Measurements from ENCODE around the gene LYVE1.

LYVE1 gene

GRCh38 chr11:10568486-10568941, at the start of gene LYVE1:
LYVE1 (minus strand) TSS chr11:10568665; CDS start chr11:10568532, 133 bp downstream.
- Histone ChIP-seq H3K4me3 (ENCODE audit: low read length in 2 of 2) (peak within 1 kb of the TSS in 1 of 2 donors; percentile 17), H3K36me3 (ENCODE audit: control insufficient read depth in 2 of 2, insufficient read depth in 2 of 2, low read length in 2 of 2) (no peaks in the 10 kb centered on the region), H3K9ac (ENCODE audit: low read length in 2 of 2) (no peak within 1 kb of the TSS), H3K9me3 (ENCODE audit: control insufficient read depth in 2 of 2, low read length in 2 of 2) (no peaks in the 10 kb centered on the region), H3K4me1 (ENCODE audit: control insufficient read depth, insufficient read depth, low read length) (peaks cover 6% of the 10 kb centered on the region), H3K27ac (ENCODE audit: low read length) (no peak within 1 kb of the TSS), H3K27me3 (ENCODE audit: control insufficient read depth in 1 of 2, insufficient read depth in 2 of 2, low read length in 2 of 2) (no peaks in the 10 kb centered on the region)

- no peaks in the 10 kb centered on the region for H3K9me3 ChIP-seq (ENCODE audit: control insufficient read depth in 2 of 2, low read length in 2 of 2)
- H3K9ac ChIP-seq (ENCODE audit: low read length in 2 of 2): peak overlapping the region in 1 of 2 donors; percentile 13
- peak overlapping the region; percentile 76 for H3K27ac ChIP-seq (ENCODE audit: low read length)
- peaks cover 17 to 20% of the 10 kb centered on the region in 2 donors for H3K36me3 ChIP-seq (ENCODE audit: control insufficient read depth in 2 of 2, insufficient read depth in 2 of 2, low read length in 2 of 2)
- H3K4me3 ChIP-seq (ENCODE audit: low read length in 2 of 2): no peak overlapping the region
- H3K4me1 ChIP-seq (ENCODE audit: control insufficient read depth, insufficient read depth, low read length): peaks cover 10% of the 10 kb centered on the region
- no peaks in the 10 kb centered on the region for H3K27me3 ChIP-seq (ENCODE audit: control insufficient read depth in 1 of 2, insufficient read depth in 2 of 2, low read length in 2 of 2)
Observed at GRCh38 chr11:10617551-10617950, 49.1 kb upstream of the LYVE1 start.

- H3K4me1 ChIP-seq (ENCODE audit: control insufficient read depth, insufficient read depth, low read length): peaks cover 4% of the 10 kb centered on the region
- H3K9me3 ChIP-seq (ENCODE audit: control insufficient read depth in 2 of 2, low read length in 2 of 2): no peaks in the 10 kb centered on the region
Observed at GRCh38 chr11:10611979-10612862, 43.8 kb upstream of the LYVE1 start.

DNA sequence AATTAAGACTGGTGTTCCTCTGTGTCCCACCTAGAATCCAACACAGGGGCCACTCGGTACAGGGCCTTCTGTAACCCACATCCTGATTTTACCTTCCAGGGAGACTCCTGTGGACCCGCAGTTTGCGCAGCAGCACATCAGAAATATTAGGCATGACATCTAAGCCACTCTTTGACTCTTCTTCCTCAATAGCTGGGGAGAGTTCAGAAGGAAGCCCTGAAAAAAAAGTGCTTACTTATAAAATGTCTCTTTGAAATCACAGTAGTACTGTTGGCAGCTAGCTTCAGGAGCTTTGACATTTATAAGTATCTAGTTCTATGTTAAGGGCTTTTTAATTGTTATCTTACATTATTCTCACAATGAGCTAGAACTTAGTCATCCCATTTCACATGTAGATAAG, 41.2 kb upstream of the LYVE1 start:
- H3K36me3 ChIP-seq (ENCODE audit: control insufficient read depth in 2 of 2, insufficient read depth in 2 of 2, low read length in 2 of 2): peaks cover 42 to 53% of the 10 kb centered on the region in 2 donors
- H3K9ac ChIP-seq (ENCODE audit: low read length in 2 of 2): no peak overlapping the region
- peaks cover 11% of the 10 kb centered on the region for H3K4me1 ChIP-seq (ENCODE audit: control insufficient read depth, insufficient read depth, low read length)
- H3K9me3 ChIP-seq (ENCODE audit: control insufficient read depth in 2 of 2, low read length in 2 of 2): no peaks in the 10 kb centered on the region
- no peak overlapping the region for H3K27ac ChIP-seq (ENCODE audit: low read length)
- no peaks in the 10 kb centered on the region for H3K27me3 ChIP-seq (ENCODE audit: control insufficient read depth in 1 of 2, insufficient read depth in 2 of 2, low read length in 2 of 2)
- no peak overlapping the region for H3K4me3 ChIP-seq (ENCODE audit: low read length in 2 of 2)

More at GRCh38 chr11:10611979-10612862, 43.8 kb upstream of the LYVE1 start:
- Histone ChIP-seq H3K27me3 (ENCODE audit: control insufficient read depth in 1 of 2, insufficient read depth in 2 of 2, low read length in 2 of 2) (no peaks in the 10 kb centered on the region), H3K9ac (ENCODE audit: low read length in 2 of 2) (no peak overlapping the region), H3K36me3 (ENCODE audit: control insufficient read depth in 2 of 2, insufficient read depth in 2 of 2, low read length in 2 of 2) (peaks cover 28 to 29% of the 10 kb centered on the region in 2 donors), H3K4me3 (ENCODE audit: low read length in 2 of 2) (no peak overlapping the region), H3K27ac (ENCODE audit: low read length) (peak overlapping the region; percentile 3)

- H3K4me1 ChIP-seq (ENCODE audit: control insufficient read depth, insufficient read depth, low read length): peaks cover 13% of the 10 kb centered on the region
- no peak overlapping the region for H3K4me3 ChIP-seq (ENCODE audit: low read length in 2 of 2)
- H3K27ac ChIP-seq (ENCODE audit: low read length): no peak overlapping the region
- no peaks in the 10 kb centered on the region for H3K9me3 ChIP-seq (ENCODE audit: control insufficient read depth in 2 of 2, low read length in 2 of 2)
- no peaks in the 10 kb centered on the region for H3K27me3 ChIP-seq (ENCODE audit: control insufficient read depth in 1 of 2, insufficient read depth in 2 of 2, low read length in 2 of 2)
- H3K9ac ChIP-seq (ENCODE audit: low read length in 2 of 2): no peak overlapping the region
- H3K36me3 ChIP-seq (ENCODE audit: control insufficient read depth in 2 of 2, insufficient read depth in 2 of 2, low read length in 2 of 2): peaks cover 48 to 63% of the 10 kb centered on the region in 2 donors
Observed at GRCh38 chr11:10608584-10608983, 40.1 kb upstream of the LYVE1 start.

DNA sequence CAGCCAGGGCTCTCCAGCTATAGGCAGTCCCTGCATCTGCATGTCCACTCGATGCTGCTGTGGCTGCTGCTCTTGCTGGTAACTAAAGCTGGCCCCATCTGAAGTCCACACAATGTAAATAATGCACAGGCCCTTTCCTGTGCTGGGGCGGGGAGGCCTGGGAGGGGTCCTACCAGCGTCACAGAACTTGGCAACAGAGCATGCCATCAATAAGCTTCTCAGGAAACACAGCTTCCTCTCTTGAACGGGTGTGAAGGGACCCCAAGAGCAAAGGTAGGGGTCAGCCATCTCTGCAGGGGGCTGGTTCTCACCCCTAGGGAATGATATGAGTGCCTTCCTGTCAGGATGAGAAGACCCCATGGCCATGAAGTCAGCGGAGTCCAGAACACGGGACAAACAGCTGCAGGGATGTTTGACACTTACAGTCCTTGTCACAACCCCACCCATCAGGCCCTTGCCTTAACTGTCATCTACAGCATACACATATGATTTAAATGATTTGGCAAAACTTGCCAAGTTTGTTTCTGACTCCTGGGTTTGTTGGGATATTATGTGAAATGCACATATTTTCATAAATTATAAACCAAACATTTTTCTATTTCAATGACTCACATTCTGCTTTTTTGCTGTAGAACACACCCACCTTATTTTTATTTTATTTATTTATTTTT, 39.1 kb upstream of the LYVE1 start:
- Histone ChIP-seq H3K4me3 (ENCODE audit: low read length in 2 of 2) (no peak overlapping the region), H3K9ac (ENCODE audit: low read length in 2 of 2) (no peak overlapping the region), H3K4me1 (ENCODE audit: control insufficient read depth, insufficient read depth, low read length) (peaks cover 13% of the 10 kb centered on the region), H3K9me3 (ENCODE audit: control insufficient read depth in 2 of 2, low read length in 2 of 2) (no peaks in the 10 kb centered on the region), H3K27ac (ENCODE audit: low read length) (peak overlapping the region; percentile 26), H3K36me3 (ENCODE audit: control insufficient read depth in 2 of 2, insufficient read depth in 2 of 2, low read length in 2 of 2) (peaks cover 57 to 67% of the 10 kb centered on the region in 2 donors), H3K27me3 (ENCODE audit: control insufficient read depth in 1 of 2, insufficient read depth in 2 of 2, low read length in 2 of 2) (no peaks in the 10 kb centered on the region)

GRCh38 chr11:10606536-10607208, 38.2 kb upstream of the LYVE1 start:
- Histone ChIP-seq H3K36me3 (ENCODE audit: control insufficient read depth in 2 of 2, insufficient read depth in 2 of 2, low read length in 2 of 2) (peaks cover 58 to 74% of the 10 kb centered on the region in 2 donors), H3K27me3 (ENCODE audit: control insufficient read depth in 1 of 2, insufficient read depth in 2 of 2, low read length in 2 of 2) (no peaks in the 10 kb centered on the region), H3K4me1 (ENCODE audit: control insufficient read depth, insufficient read depth, low read length) (peaks cover 13% of the 10 kb centered on the region), H3K27ac (ENCODE audit: low read length) (peak overlapping the region; percentile 26), H3K4me3 (ENCODE audit: low read length in 2 of 2) (no peak overlapping the region), H3K9me3 (ENCODE audit: control insufficient read depth in 2 of 2, low read length in 2 of 2) (no peaks in the 10 kb centered on the region), H3K9ac (ENCODE audit: low read length in 2 of 2) (no peak overlapping the region)

- H3K27me3 ChIP-seq (ENCODE audit: control insufficient read depth in 1 of 2, insufficient read depth in 2 of 2, low read length in 2 of 2): no peaks in the 10 kb centered on the region
- peak overlapping the region; percentile 26 for H3K27ac ChIP-seq (ENCODE audit: low read length)
- H3K9me3 ChIP-seq (ENCODE audit: control insufficient read depth in 2 of 2, low read length in 2 of 2): no peaks in the 10 kb centered on the region
- H3K4me1 ChIP-seq (ENCODE audit: control insufficient read depth, insufficient read depth, low read length): peaks cover 17% of the 10 kb centered on the region
- no peak overlapping the region for H3K4me3 ChIP-seq (ENCODE audit: low read length in 2 of 2)
- H3K36me3 ChIP-seq (ENCODE audit: control insufficient read depth in 2 of 2, insufficient read depth in 2 of 2, low read length in 2 of 2): peaks cover 65 to 81% of the 10 kb centered on the region in 2 donors
- no peak overlapping the region for H3K9ac ChIP-seq (ENCODE audit: low read length in 2 of 2)
Observed at GRCh38 chr11:10605941-10606381, 37.5 kb upstream of the LYVE1 start.

GRCh38 chr11:10604798-10605197, 36.3 kb upstream of the LYVE1 start:
- H3K4me3 ChIP-seq (ENCODE audit: low read length in 2 of 2): no peak overlapping the region
- H3K4me1 ChIP-seq (ENCODE audit: control insufficient read depth, insufficient read depth, low read length): peaks cover 27% of the 10 kb centered on the region
- H3K36me3 ChIP-seq (ENCODE audit: control insufficient read depth in 2 of 2, insufficient read depth in 2 of 2, low read length in 2 of 2): peaks cover 68 to 86% of the 10 kb centered on the region in 2 donors
- H3K27me3 ChIP-seq (ENCODE audit: control insufficient read depth in 1 of 2, insufficient read depth in 2 of 2, low read length in 2 of 2): no peaks in the 10 kb centered on the region
- H3K9ac ChIP-seq (ENCODE audit: low read length in 2 of 2): no peak overlapping the region
- H3K9me3 ChIP-seq (ENCODE audit: control insufficient read depth in 2 of 2, low read length in 2 of 2): no peaks in the 10 kb centered on the region
- H3K27ac ChIP-seq (ENCODE audit: low read length): peak overlapping the region; percentile 60

DNA sequence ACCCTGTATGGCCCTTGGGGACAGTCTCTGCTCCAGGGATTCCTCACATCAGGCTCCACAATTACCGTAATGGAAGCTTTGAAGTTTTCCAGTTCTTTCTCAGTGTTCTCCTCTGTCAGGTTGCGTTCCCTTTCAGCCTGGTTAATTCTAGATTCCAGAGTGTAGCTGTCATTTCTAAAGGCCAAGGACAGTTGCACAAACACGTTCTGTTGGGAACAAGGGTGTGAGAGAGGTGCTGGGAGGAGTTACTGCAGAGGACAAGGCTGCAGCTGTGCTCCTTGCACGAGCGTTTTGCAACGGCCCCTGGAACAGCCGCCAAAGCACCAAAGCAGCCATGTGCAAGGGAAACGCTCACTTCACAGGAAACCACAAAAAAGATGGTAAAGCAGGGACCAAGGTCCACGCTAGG, 35.9 kb upstream of the LYVE1 start:
- Histone ChIP-seq H3K27me3 (ENCODE audit: control insufficient read depth in 1 of 2, insufficient read depth in 2 of 2, low read length in 2 of 2) (no peaks in the 10 kb centered on the region), H3K9me3 (ENCODE audit: control insufficient read depth in 2 of 2, low read length in 2 of 2) (no peaks in the 10 kb centered on the region), H3K9ac (ENCODE audit: low read length in 2 of 2) (peak overlapping the region in 1 of 2 donors; percentile 21), H3K4me3 (ENCODE audit: low read length in 2 of 2) (peak overlapping the region in 1 of 2 donors; percentile 22), H3K4me1 (ENCODE audit: control insufficient read depth, insufficient read depth, low read length) (peaks cover 32% of the 10 kb centered on the region), H3K27ac (ENCODE audit: low read length) (peak overlapping the region; percentile 60), H3K36me3 (ENCODE audit: control insufficient read depth in 2 of 2, insufficient read depth in 2 of 2, low read length in 2 of 2) (peaks cover 65 to 82% of the 10 kb centered on the region in 2 donors)

All from stomach smooth muscle (tissue), 2 donors.